Activated CD4-positive, alpha-beta T cell treated with anti-CD3 and anti-CD28 coated beads for 36 hours (primary cell): ENCODE measurements around the gene RAB32. TPM values are rescaled to one million over a fixed set of nuclear protein-coding genes. Genes with fewer than 3 reads are reported as not detected.

Experiments used
- ATAC-seq: fragments of 200-7000 bp; cut with Tn5 transposase; one replicate; pipeline ENCODE4 v1.10.0; 2021; ENCODE audit warnings: mild to moderate bottlenecking, moderate library complexity
- CTCF ChIA-PET: fragments of 350-600 bp; sonication (Branson Sonifier 250); formaldehyde crosslinking; loops from one replicate; lab custom pipeline; 2021; ENCODE audit warnings: antibody characterized with exemption; lab: Charles Lee
- POLR2A ChIA-PET: fragments of 350-600 bp; sonication (Branson Sonifier 250); formaldehyde crosslinking; loops from one replicate; lab custom pipeline; 2021; ENCODE audit warnings: antibody characterized with exemption, inconsistent platforms; lab: Charles Lee
- DNase-seq: peaks from one replicate; pipeline ENCODE4 v3.0.0-alpha.2; 2020
- H3K27ac Mint-ChIP-seq: one replicate; pipeline ENCODE4 v1.8.0; 2021; ENCODE audit warnings: mixed read lengths
- H3K27me3 Mint-ChIP-seq: one replicate; pipeline ENCODE4 v1.8.0; 2021; ENCODE audit warnings: mixed read lengths
- H3K36me3 Mint-ChIP-seq: one replicate; pipeline ENCODE4 v1.8.0; 2021; ENCODE audit warnings: low read depth, mixed read lengths
- H3K4me1 Mint-ChIP-seq: one replicate; pipeline ENCODE4 v1.8.0; 2021; ENCODE audit warnings: mixed read lengths
- H3K4me3 Mint-ChIP-seq: one replicate; pipeline ENCODE4 v1.8.0; 2021; ENCODE audit warnings: mild to moderate bottlenecking, moderate library complexity, mixed read lengths
- H3K9me3 Mint-ChIP-seq: one replicate; pipeline ENCODE4 v1.8.0; 2021; ENCODE audit warnings: low read depth, mixed read lengths
- intact Hi-C, 2 experiments: fragments of 100-400 bp; cut with DNase I in 1 of 2; cut with micrococcal nuclease in 1 of 2; formaldehyde crosslinking; loops; one replicate each; pipeline versions ENCODE4 v1.14.2 to v1.15.1; 2022 to 2024; cut with DNase I, micrococcal nuclease
- total RNA-seq, 2 experiments: library from RNA; stranded (reverse); gene quantifications; one replicate each; pipeline ENCODE4 v1.2.3, GENCODE V29; 2021

Gene RAB32
- total RNA-seq, result 1 to 10 TPM in 1 of 2 experiments, under 1 TPM in 1; 0.44 to 1.1 TPM

GRCh38 chr6:146543211-146543939 is at the start of gene RAB32:
Gene RAB32, plus strand, starts transcription at chr6:146543833. Its CDS starts 39 bp downstream, at chr6:146543872.
- CTCF ChIA-PET, result no interaction called here
- Mint-ChIP-seq H3K4me1 (peaks cover 5% of the 10 kb centered on the region), H3K27me3 (peaks cover 26% of the 10 kb centered on the region), H3K4me3 (peak within 1 kb of the TSS; percentile 69), H3K9me3 (no peaks in the 10 kb centered on the region), H3K27ac (peak within 1 kb of the TSS; percentile 19), H3K36me3 (no peaks in the 10 kb centered on the region)
- peak; percentile 59 for ATAC-seq
- POLR2A ChIA-PET, result no interaction called here
- intact Hi-C loops, result loop anchor here in 1 of 2 experiments (5.0 kb wide), 1 partner anchor 159 kb away; no protein-coding TSS in a partner anchor
- peak; percentile 49 for DNase-seq

GRCh38 chr6:146498309-146498708 is 45.3 kb upstream of the RAB32 start:
- ChIA-PET CTCF (no interaction called here), POLR2A (no interaction called here)
- intact Hi-C loops, result no loop called here
- Mint-ChIP-seq H3K27me3 (peaks cover 4% of the 10 kb centered on the region), H3K4me1 (no peaks in the 10 kb centered on the region), H3K9me3 (no peaks in the 10 kb centered on the region), H3K27ac (no peak overlapping the region), H3K36me3 (no peaks in the 10 kb centered on the region), H3K4me3 (no peak overlapping the region)
- ATAC-seq (no peak), DNase-seq (no peak)

DNA sequence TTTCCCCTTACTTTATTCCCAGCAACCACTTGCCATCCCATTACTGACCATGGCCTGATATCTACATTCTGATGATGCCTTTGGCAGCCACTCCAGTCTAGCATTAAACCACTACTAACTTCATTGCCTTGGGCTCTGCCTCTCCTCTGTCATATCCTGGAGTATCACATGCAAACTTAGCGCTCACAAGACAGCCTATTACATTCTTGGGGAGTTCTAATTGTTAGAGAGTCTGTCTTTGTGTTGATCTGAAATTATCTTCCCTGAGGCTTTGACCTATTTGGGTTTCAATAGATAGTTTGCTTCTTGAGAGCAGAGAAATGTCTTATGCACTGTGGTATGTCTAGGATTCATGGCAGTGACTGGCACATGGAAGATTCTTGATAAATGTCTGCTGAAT is 40.5 kb upstream of the RAB32 start:
- no peaks in the 10 kb centered on the region for H3K4me1 Mint-ChIP-seq

GRCh38 chr6:146515212-146515611 is 28.4 kb upstream of the RAB32 start:
- Mint-ChIP-seq H3K4me3 (no peak overlapping the region), H3K36me3 (no peaks in the 10 kb centered on the region), H3K27me3 (no peaks in the 10 kb centered on the region), H3K27ac (no peak overlapping the region), H3K9me3 (peaks cover 5% of the 10 kb centered on the region), H3K4me1 (no peaks in the 10 kb centered on the region)
- POLR2A ChIA-PET, result no interaction called here
- intact Hi-C loops, result no loop called here
- no peak for DNase-seq
- CTCF ChIA-PET, result interaction anchor here (1.9 kb wide), 1 partner anchor 10 kb away, joined by 5 read pairs; no protein-coding TSS in a partner anchor
- ATAC-seq, result no peak

More for the DNA sequence above, 40.5 kb upstream of the RAB32 start:
- DNase-seq (no peak), ATAC-seq (no peak)
- CTCF ChIA-PET, result no interaction called here
- H3K9me3 Mint-ChIP-seq, result no peaks in the 10 kb centered on the region
- H3K27ac Mint-ChIP-seq, result no peak overlapping the region
- intact Hi-C loops, result no loop called here
- H3K4me3 Mint-ChIP-seq, result no peak overlapping the region
- peaks cover 4% of the 10 kb centered on the region for H3K27me3 Mint-ChIP-seq
- POLR2A ChIA-PET, result no interaction called here
- H3K36me3 Mint-ChIP-seq, result no peaks in the 10 kb centered on the region

- no peak overlapping the region for H3K4me3 Mint-ChIP-seq
- ATAC-seq (no peak), DNase-seq (no peak)
- no peaks in the 10 kb centered on the region for H3K27me3 Mint-ChIP-seq
- H3K27ac Mint-ChIP-seq, result no peak overlapping the region
- POLR2A ChIA-PET, result no interaction called here
- no peaks in the 10 kb centered on the region for H3K4me1 Mint-ChIP-seq
- CTCF ChIA-PET, result interaction anchor here (0.6 kb wide), 1 partner anchor 127 kb away, joined by 3 read pairs; no protein-coding TSS in a partner anchor
- intact Hi-C loops, result no loop called here
- H3K9me3 Mint-ChIP-seq, result peaks cover 4% of the 10 kb centered on the region
- no peaks in the 10 kb centered on the region for H3K36me3 Mint-ChIP-seq
These were observed 17.4 kb upstream of the RAB32 start for GRCh38 chr6:146526192-146526591.

GRCh38 chr6:146532702-146533101 is 10.9 kb upstream of the RAB32 start:
- ATAC-seq, result no peak
- intact Hi-C loops, result no loop called here
- ChIA-PET CTCF (no interaction called here), POLR2A (no interaction called here)
- H3K4me3 Mint-ChIP-seq, result no peak overlapping the region
- H3K27me3 Mint-ChIP-seq, result no peaks in the 10 kb centered on the region
- DNase-seq, result no peak
- no peaks in the 10 kb centered on the region for H3K36me3 Mint-ChIP-seq
- no peaks in the 10 kb centered on the region for H3K4me1 Mint-ChIP-seq
- H3K9me3 Mint-ChIP-seq, result no peaks in the 10 kb centered on the region
- no peak overlapping the region for H3K27ac Mint-ChIP-seq

DNA sequence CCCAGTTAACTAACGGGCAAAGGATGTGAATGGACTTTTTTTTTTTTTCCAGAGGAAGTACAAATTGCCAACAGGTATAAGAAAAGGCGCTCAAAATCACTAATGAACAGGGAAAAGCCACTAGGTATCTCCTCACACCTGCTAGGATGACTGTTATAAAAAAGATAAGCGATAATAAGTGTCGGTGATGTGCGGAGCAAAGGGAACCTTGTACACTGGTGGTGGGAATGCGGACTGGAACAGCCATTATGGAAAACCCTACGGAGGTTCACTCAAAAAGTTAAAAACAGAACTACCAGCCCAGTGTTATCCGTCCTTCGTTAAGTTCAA is 787 bp upstream of the RAB32 start:
- ChIA-PET CTCF (no interaction called here), POLR2A (no interaction called here)
- ATAC-seq, result no peak
- Mint-ChIP-seq H3K36me3 (no peaks in the 10 kb centered on the region), H3K9me3 (no peaks in the 10 kb centered on the region), H3K4me1 (peaks cover 5% of the 10 kb centered on the region), H3K4me3 (no peak overlapping the region), H3K27ac (no peak overlapping the region), H3K27me3 (peaks cover 26% of the 10 kb centered on the region)
- DNase-seq, result no peak
- intact Hi-C loops, result loop anchor here in 1 of 2 experiments (5.0 kb wide), 1 partner anchor 159 kb away; no protein-coding TSS in a partner anchor

DNA sequence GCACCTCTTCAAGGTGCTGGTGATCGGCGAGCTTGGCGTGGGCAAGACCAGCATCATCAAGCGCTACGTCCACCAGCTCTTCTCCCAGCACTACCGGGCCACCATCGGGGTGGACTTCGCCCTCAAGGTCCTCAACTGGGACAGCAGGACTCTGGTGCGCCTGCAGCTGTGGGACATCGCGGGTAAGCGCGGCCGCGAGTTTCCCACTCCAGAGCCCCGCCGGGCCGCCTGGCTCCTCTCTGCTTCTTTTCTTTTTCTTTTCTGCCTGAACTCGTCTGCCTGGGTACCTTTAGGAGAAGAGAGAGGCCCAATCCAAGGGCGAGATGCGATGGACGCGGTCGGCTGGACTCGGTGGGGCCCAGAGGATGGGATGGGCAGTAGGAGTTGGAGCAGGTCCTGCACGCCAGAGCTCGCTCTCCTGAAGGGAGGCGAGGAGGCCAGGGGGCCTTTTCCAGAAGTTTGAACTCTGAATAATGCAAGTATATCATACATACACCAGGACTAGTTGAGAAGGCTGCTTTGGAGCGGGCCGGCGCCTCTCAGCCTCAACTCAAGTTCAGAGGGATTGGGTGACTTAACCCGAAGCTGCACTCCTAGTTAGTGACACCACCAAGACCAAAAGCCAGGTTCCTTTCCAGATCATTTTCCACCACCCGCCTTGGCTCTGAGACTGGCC is 445 bp downstream of the RAB32 start:
- H3K4me1 Mint-ChIP-seq, result peaks cover 5% of the 10 kb centered on the region
- DNase-seq (peak; percentile 16), ATAC-seq (peak; percentile 50)
- no peaks in the 10 kb centered on the region for H3K9me3 Mint-ChIP-seq
- H3K27ac Mint-ChIP-seq, result peak overlapping the region; percentile 19
- intact Hi-C loops, result loop anchor here in 1 of 2 experiments (5.0 kb wide), 1 partner anchor 158 kb away; no protein-coding TSS in a partner anchor
- ChIA-PET POLR2A (no interaction called here), CTCF (no interaction called here)
- no peaks in the 10 kb centered on the region for H3K36me3 Mint-ChIP-seq
- peaks cover 26% of the 10 kb centered on the region for H3K27me3 Mint-ChIP-seq
- H3K4me3 Mint-ChIP-seq, result peak overlapping the region; percentile 69

- CTCF ChIA-PET, result interaction anchor here (1.3 kb wide), 1 partner anchor 13 kb away, joined by 4 read pairs; no protein-coding TSS in a partner anchor
- no peaks in the 10 kb centered on the region for H3K9me3 Mint-ChIP-seq
- H3K4me1 Mint-ChIP-seq, result peaks cover 5% of the 10 kb centered on the region
- H3K4me3 Mint-ChIP-seq, result peak overlapping the region; percentile 69
- no peak overlapping the region for H3K27ac Mint-ChIP-seq
- DNase-seq (peak; percentile 4), ATAC-seq (no peak)
- POLR2A ChIA-PET, result no interaction called here
- peaks cover 26% of the 10 kb centered on the region for H3K27me3 Mint-ChIP-seq
- intact Hi-C loops, result loop anchor here (5.0 kb wide), 1 partner anchor 158 kb away; no protein-coding TSS in a partner anchor
- H3K36me3 Mint-ChIP-seq, result no peaks in the 10 kb centered on the region
These were observed 1.1 kb downstream of the RAB32 start for GRCh38 chr6:146544616-146545182.

- H3K36me3 Mint-ChIP-seq, result no peaks in the 10 kb centered on the region
- POLR2A ChIA-PET, result no interaction called here
- H3K4me1 Mint-ChIP-seq, result peaks cover 5% of the 10 kb centered on the region
- no peak for DNase-seq
- ATAC-seq, result no peak
- H3K9me3 Mint-ChIP-seq, result no peaks in the 10 kb centered on the region
- H3K4me3 Mint-ChIP-seq, result no peak overlapping the region
- peaks cover 28% of the 10 kb centered on the region for H3K27me3 Mint-ChIP-seq
- intact Hi-C loops, result loop anchor here in 1 of 2 experiments (5.0 kb wide), 1 partner anchor 157 kb away; no protein-coding TSS in a partner anchor
- CTCF ChIA-PET, result interaction anchor here (1.3 kb wide), 1 partner anchor 13 kb away, joined by 4 read pairs; no protein-coding TSS in a partner anchor
- H3K27ac Mint-ChIP-seq, result no peak overlapping the region
These were observed 1.9 kb downstream of the RAB32 start for GRCh38 chr6:146545581-146545980.

DNA sequence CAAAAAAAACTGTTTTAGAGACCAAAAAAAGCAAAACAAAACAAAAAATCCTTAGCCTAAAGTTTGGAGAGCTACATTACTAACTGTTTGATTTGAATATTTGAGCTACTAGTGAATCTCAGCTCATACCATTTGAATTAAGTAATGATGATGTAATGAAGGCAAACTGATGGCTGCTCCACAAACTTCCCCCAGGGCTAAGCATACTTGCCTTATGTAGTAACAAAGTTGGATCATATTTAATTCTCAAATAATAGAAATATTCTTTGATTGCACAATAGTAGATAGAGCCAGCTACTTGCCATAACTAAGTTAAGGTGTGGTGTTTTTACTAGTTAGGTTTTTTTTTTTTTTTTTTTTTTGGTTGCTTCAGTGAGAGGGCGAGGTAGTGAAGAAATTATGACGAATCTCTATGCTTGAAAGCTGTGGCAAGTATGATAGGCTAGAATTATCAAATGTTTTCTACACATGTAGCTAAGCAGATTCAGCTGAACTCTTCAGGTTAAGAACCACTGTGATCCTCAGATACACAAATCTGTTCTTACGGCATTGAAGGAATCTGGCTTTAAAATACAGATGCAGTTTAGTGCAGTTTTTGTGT is 2.9 kb downstream of the RAB32 start:
- no peaks in the 10 kb centered on the region for H3K9me3 Mint-ChIP-seq
- ChIA-PET POLR2A (no interaction called here), CTCF (interaction anchor here (0.7 kb wide), 1 partner anchor 17 kb away, joined by 3 read pairs; no protein-coding TSS in a partner anchor)
- H3K27me3 Mint-ChIP-seq, result peaks cover 25% of the 10 kb centered on the region
- ATAC-seq, result no peak
- H3K36me3 Mint-ChIP-seq, result no peaks in the 10 kb centered on the region
- intact Hi-C loops, result loop anchor here in 1 of 2 experiments (5.0 kb wide), 1 partner anchor 156 kb away; no protein-coding TSS in a partner anchor
- no peak overlapping the region for H3K27ac Mint-ChIP-seq
- no peak for DNase-seq
- no peak overlapping the region for H3K4me3 Mint-ChIP-seq
- H3K4me1 Mint-ChIP-seq, result peaks cover 5% of the 10 kb centered on the region
